ENCODE measurements around the gene SPRR4.
"Not testable (repeated sequence)": the region's sequence is repeated elsewhere in the genome, so short reads cannot be mapped to it uniquely, and the experiment has no call there.

The SPRR4 gene

GRCh38 chr1:153021829-153022228, 51.4 kb downstream of the SPRR4 start:
- not testable (repeated sequence) for DNase-seq (ENCODE audit: low read depth in 2 of 2)
